Endodermal cell (in vitro differentiated cells): Measurements from ENCODE around the gene DGKG. TPM values are rescaled to one million over a fixed set of nuclear protein-coding genes. Genes with fewer than 3 reads are reported as not detected.
A peak's percentile ranks its signal among the peaks of the same experiment; 100 is the strongest.

Experiments
- DNase-seq: peaks from one replicate; pipeline ENCODE4 v3.0.0-alpha.2; 2017
- H3K27ac ChIP-seq: 2 replicates; pipeline ENCODE4 v1.5.1; 2013; ENCODE audit warnings: mild to moderate bottlenecking, low read depth, low read length, moderate library complexity
- H3K27me3 ChIP-seq: 2 replicates; pipeline ENCODE4 v1.6.1; 2013; ENCODE audit warnings: mild to moderate bottlenecking, low read length, moderate library complexity; ENCODE audit not compliant: insufficient read depth, control insufficient read depth, poor library complexity, severe bottlenecking
- H3K36me3 ChIP-seq: 2 replicates; pipeline ENCODE4 v1.7.0; 2013; ENCODE audit warnings: mild to moderate bottlenecking, low read length, moderate library complexity; ENCODE audit not compliant: control insufficient read depth, insufficient read depth
- H3K4me1 ChIP-seq: one replicate; pipeline ENCODE4 v1.7.0; 2013; ENCODE audit warnings: low read length; ENCODE audit not compliant: control insufficient read depth, insufficient read depth
- H3K4me3 ChIP-seq: 2 replicates; pipeline ENCODE4 v1.5.1; 2013; ENCODE audit warnings: mild to moderate bottlenecking, low read length, moderate library complexity
- H3K9ac ChIP-seq: 2 replicates; pipeline ENCODE4 v1.6.1; 2013; ENCODE audit warnings: mild to moderate bottlenecking, low read length, moderate library complexity; ENCODE audit not compliant: poor library complexity, severe bottlenecking; ENCODE audit errors: extremely low read depth
- H3K9me3 ChIP-seq: 2 replicates; pipeline ENCODE4 v1.6.1; 2013; ENCODE audit warnings: mild to moderate bottlenecking, low read length, moderate library complexity; ENCODE audit not compliant: control insufficient read depth
- H3K27ac Mint-ChIP-seq: 2 replicates; pipeline ENCODE4 v1.8.0; 2020; ENCODE audit warnings: mixed read lengths
- H3K27me3 Mint-ChIP-seq: 2 replicates; pipeline ENCODE4 v1.8.0; 2021; ENCODE audit warnings: mild to moderate bottlenecking, mixed read lengths; ENCODE audit not compliant: insufficient read depth
- H3K36me3 Mint-ChIP-seq: 2 replicates; pipeline ENCODE4 v1.8.0; 2020; ENCODE audit warnings: low read depth, mixed read lengths
- H3K4me1 Mint-ChIP-seq: 2 replicates; pipeline ENCODE4 v1.8.0; 2020; ENCODE audit warnings: mixed read lengths
- H3K4me3 Mint-ChIP-seq: 2 replicates; pipeline ENCODE4 v1.8.0; 2020; ENCODE audit warnings: mild to moderate bottlenecking, moderate library complexity, mixed read lengths
- H3K9me3 Mint-ChIP-seq: 2 replicates; pipeline ENCODE4 v1.8.0; 2020; ENCODE audit warnings: mild to moderate bottlenecking, mixed read lengths
- CTCF ChIP-seq: fragments of 200-600 bp; sonication (generic); conservative IDR thresholded peaks from 2 replicates; pipeline ENCODE4 v1.5.0; 2021; ENCODE audit warnings: antibody characterized with exemption, mild to moderate bottlenecking
- WGBS, 2 experiments: methylation state at CpG; one replicate each; pipeline versions ENCODE4 v1.1.5 to v1.1.7; 2013; ENCODE audit warnings: missing lambda C conversion rate in 2 of 2, mixed read lengths in 1 of 2; ENCODE audit not compliant: insufficient coverage in 1 of 2, insufficient read length in 1 of 2; 5-methylcytosine and 5-hydroxymethylcytosine counted together
- total RNA-seq, 2 donors: library from RNA; stranded (reverse); fragmentation: NEBNext Ultra II Directional in 1 of 2; extraction: Animal tissue kit (Norgen Biotek cat#: 25700) in 1 of 2; gene quantifications; 2 replicates in 1 of 2; 3 replicates in 1 of 2; pipeline ENCODE4 v1.2.1, GENCODE V29; 2021

DGKG gene
- total RNA-seq, 2 donors from 2014 or later = 0.86 to 1.8 TPM

GRCh38 chr3:186124592-186124991, 237.4 kb downstream of the DGKG start:
- 73 to 92% methylated on average over 2 to 5 of the region's 5 CpGs for WGBS, 2 experiments
- no peak overlapping the region for H3K27ac Mint-ChIP-seq
- H3K9ac ChIP-seq = no peak overlapping the region
- no peak for DNase-seq
- peaks cover 50% of the 10 kb centered on the region for H3K4me1 Mint-ChIP-seq
- peaks cover 7% of the 10 kb centered on the region for H3K4me1 ChIP-seq
- no peaks in the 10 kb centered on the region for H3K9me3 ChIP-seq
- no peaks in the 10 kb centered on the region for H3K9me3 Mint-ChIP-seq
- TF ChIP-seq CTCF = no peak
- peak overlapping the region; percentile 2 for H3K27ac ChIP-seq
- H3K36me3 Mint-ChIP-seq = no peaks in the 10 kb centered on the region
- no peaks in the 10 kb centered on the region for H3K36me3 ChIP-seq
- no peak overlapping the region for H3K4me3 ChIP-seq
- H3K4me3 Mint-ChIP-seq = no peak overlapping the region
- no peaks in the 10 kb centered on the region for H3K27me3 ChIP-seq
- H3K27me3 Mint-ChIP-seq = peaks cover 14% of the 10 kb centered on the region

- Histone ChIP-seq H3K4me1 (peaks cover 7% of the 10 kb centered on the region), H3K4me3 (no peak overlapping the region), H3K27me3 (no peaks in the 10 kb centered on the region), H3K9me3 (no peaks in the 10 kb centered on the region), H3K9ac (no peak overlapping the region), H3K27ac (no peak overlapping the region), H3K36me3 (no peaks in the 10 kb centered on the region)
- Mint-ChIP-seq H3K27ac (no peak overlapping the region), H3K4me1 (peaks cover 36% of the 10 kb centered on the region), H3K9me3 (no peaks in the 10 kb centered on the region), H3K27me3 (peaks cover 28% of the 10 kb centered on the region), H3K36me3 (no peaks in the 10 kb centered on the region), H3K4me3 (no peak overlapping the region)
- 64 to 67% methylated on average over 2 to 5 of the region's 5 CpGs for WGBS, 2 experiments
- DNase-seq = peak; percentile 70
- no peak for TF ChIP-seq CTCF
Measured at GRCh38 chr3:186123012-186123411, 239.0 kb downstream of the DGKG start.

GRCh38 chr3:186121968-186122367, 240.1 kb downstream of the DGKG start:
- H3K9me3 ChIP-seq = no peaks in the 10 kb centered on the region
- no peak for TF ChIP-seq CTCF
- no peaks in the 10 kb centered on the region for H3K36me3 Mint-ChIP-seq
- peak overlapping the region; percentile 19 for H3K27ac Mint-ChIP-seq
- peak overlapping the region; percentile 12 for H3K9ac ChIP-seq
- no peaks in the 10 kb centered on the region for H3K27me3 ChIP-seq
- no peak overlapping the region for H3K4me3 ChIP-seq
- no peaks in the 10 kb centered on the region for H3K36me3 ChIP-seq
- 33% methylated on average over 1 to 2 of the region's 2 CpGs for WGBS, 2 experiments
- H3K4me3 Mint-ChIP-seq = peak overlapping the region; percentile 7
- H3K4me1 Mint-ChIP-seq = peaks cover 34% of the 10 kb centered on the region
- H3K27me3 Mint-ChIP-seq = peaks cover 37% of the 10 kb centered on the region
- no peaks in the 10 kb centered on the region for H3K9me3 Mint-ChIP-seq
- peak; percentile 91 for DNase-seq
- no peak overlapping the region for H3K27ac ChIP-seq
- H3K4me1 ChIP-seq = peaks cover 7% of the 10 kb centered on the region
